Measurements from ENCODE around the gene TATDN3. TPM values are rescaled to one million over a fixed set of nuclear protein-coding genes. Genes with fewer than 3 reads are reported as not detected.
A peak's percentile ranks its signal among the peaks of the same experiment; 100 is the strongest.
"Not testable (repeated sequence)": the region's sequence is repeated elsewhere in the genome, so short reads cannot be mapped to it uniquely, and the experiment has no call there.

Gene TATDN3
- total and polyA plus RNA-seq, 9 of the 15 experiments (the other 6 are each of a cell fraction or from before 2014, with no cell fraction given), result 18.3 to 79.9 (median 28.2) TPM

DNA sequence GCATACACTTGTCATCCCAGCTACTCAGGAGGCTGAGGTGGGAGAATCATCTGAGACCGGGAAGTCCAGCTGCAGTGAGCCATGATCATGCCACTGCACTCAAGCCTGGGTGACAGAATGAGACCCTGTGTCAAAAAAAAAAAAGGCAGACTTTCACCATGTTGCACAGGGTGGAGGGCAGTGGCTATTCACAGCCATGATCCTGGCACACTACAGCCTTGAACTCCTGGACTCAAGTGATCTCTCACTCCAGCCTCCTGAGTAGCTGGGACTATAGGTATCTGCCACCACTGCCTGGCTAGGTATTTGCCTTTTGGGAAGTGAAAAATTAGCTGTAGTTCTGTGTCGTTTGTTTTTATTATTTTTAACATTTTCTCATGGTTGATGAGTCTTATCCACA is 36.7 kb downstream of the TATDN3 start (continued):
- TF ChIP-seq ZNF280B (CRISPR knock-in tag; IDR thresholded peaks at IDR 0.05), result no peak

GRCh38 chr1:212833211-212834207 is 41.8 kb downstream of the TATDN3 start:
- FAIRE-seq, result not testable (repeated sequence)

More at GRCh38 chr1:212833211-212834207, 41.8 kb downstream of the TATDN3 start:
- H2AFZ ChIP-seq (ENCODE audit: low read depth, low read length); H3K9me1 ChIP-seq (ENCODE audit: control insufficient read depth, insufficient read depth, low read length); H3K9ac ChIP-seq (ENCODE audit: insufficient read depth in 1 of 2, low read depth in 2 of 2, low read length in 2 of 2); DNase-seq (ENCODE audit: extremely low read depth in 1 of 4, low spot score in 3 of 4); H3K4me2 ChIP-seq (ENCODE audit: insufficient read depth, low read length); in situ Hi-C loops (cut with MboI); H4K20me1 ChIP-seq (replicated peaks; ENCODE audit: control insufficient read depth, insufficient read depth, low read length); H3K79me2 ChIP-seq (ENCODE audit: control insufficient read depth, insufficient read depth, low read length); H3K27me3 ChIP-seq (ENCODE audit: control insufficient read depth in 2 of 2, insufficient read depth in 2 of 2, low read length in 2 of 2); H3K4me1 ChIP-seq (replicated peaks in 1 of 2; ENCODE audit: control insufficient read depth in 2 of 2, insufficient read depth in 2 of 2, low read length in 2 of 2); BruUV-seq (replicated peaks); H3K4me3 ChIP-seq; H3K9me3 ChIP-seq (replicated peaks; ENCODE audit: control insufficient read depth, insufficient read depth, low read depth, low read length); H3K36me3 ChIP-seq (ENCODE audit: control insufficient read depth, insufficient read depth, low read length); intact Hi-C loops (cut with micrococcal nuclease); H3K27ac ChIP-seq (ENCODE audit: extremely low read depth, low read depth, low read length); CTCF ChIA-PET (ENCODE audit: low intra/inter-chr PET ratio): not testable (repeated sequence)
- POLR2A ChIA-PET, result interaction anchor here (0.6 to 1.9 kb wide), 3 partner anchors 12 to 41 kb away, joined by 3 to 5 read pairs (median 3); no protein-coding TSS in a partner anchor
- 37% methylated on average over 7 of the region's 8 CpGs for WGBS (ENCODE audit: insufficient coverage, low coverage, missing lambda C conversion rate)
- peak; percentile 33; the same call in 2 of the 3 replicates for ATAC-seq
